Left lobe of liver (tissue), 2 donors: Measurements from ENCODE around the gene NRXN3. TPM values are rescaled to one million over a fixed set of nuclear protein-coding genes. Genes with fewer than 3 reads are reported as not detected.

Experiments used
- ATAC-seq: fragments of 200-7000 bp; cut with Tn5 transposase; one replicate; pipeline ENCODE4 v1.9.1; 2020; ENCODE audit warnings: mild to moderate bottlenecking, moderate library complexity
- DNase-seq: peaks from one replicate; pipeline ENCODE4 v3.0.0-alpha.2; 2020; ENCODE audit warnings: low spot score
- total RNA-seq: library from RNA; stranded (reverse); gene quantifications from one replicate; pipeline ENCODE4 v1.2.1, GENCODE V29; 2021
- donor health status: DM: no; HTN: no; CAD: no; lungs with moderate emphysema.
- donor health status: DM: no; HTN: yes; CAD: no.

The NRXN3 gene
- total RNA-seq, 1 donor from 2014 or later: 0.20 TPM

DNA sequence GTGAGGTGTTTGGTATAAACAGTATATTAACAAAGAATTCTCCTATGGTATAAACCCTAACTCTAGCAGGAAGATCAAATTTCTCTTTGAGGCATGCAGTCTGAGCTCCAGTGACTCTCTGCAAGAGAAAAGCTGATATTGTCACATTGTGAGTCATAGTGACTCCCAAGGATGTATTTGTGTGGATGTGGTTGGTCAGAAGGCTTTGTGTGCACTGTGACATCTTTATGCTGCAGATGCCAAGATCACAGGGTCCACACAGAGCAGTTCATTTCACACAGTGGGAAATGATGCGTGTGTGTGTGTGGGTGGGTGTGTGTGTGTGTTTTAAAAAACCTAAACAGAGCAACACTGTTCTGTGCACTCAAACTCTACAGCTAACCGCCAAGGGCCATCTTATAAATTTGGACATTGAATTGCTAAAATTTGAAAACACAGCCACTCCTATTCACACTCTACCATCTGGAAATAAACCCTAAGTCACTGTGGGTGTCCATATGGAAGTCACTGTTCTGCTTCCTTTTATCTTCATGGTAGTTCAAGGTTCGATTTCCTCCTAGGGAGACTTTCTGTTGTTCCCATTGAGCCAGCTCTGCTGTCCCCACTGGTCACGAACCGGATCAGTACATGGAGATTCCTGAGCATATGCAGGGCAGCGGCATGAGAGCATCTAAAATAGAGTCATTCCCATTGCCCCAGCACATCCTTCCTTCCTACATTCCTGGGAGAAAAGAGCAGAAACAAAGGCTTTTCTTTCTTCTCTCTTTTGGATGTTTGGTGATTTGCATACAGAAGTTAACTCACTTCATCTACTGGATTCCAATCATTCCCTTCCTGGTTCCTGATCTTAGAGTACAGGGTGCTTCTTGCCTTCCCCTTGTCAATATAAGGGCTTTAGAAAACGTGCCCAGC, 1313.6 kb downstream of the NRXN3 start:
- DNase-seq (no peak), ATAC-seq (no peak)

GRCh38 chr14:79487632-79488031, 1317.5 kb downstream of the NRXN3 start:
- no peak for ATAC-seq
- no peak for DNase-seq

DNA sequence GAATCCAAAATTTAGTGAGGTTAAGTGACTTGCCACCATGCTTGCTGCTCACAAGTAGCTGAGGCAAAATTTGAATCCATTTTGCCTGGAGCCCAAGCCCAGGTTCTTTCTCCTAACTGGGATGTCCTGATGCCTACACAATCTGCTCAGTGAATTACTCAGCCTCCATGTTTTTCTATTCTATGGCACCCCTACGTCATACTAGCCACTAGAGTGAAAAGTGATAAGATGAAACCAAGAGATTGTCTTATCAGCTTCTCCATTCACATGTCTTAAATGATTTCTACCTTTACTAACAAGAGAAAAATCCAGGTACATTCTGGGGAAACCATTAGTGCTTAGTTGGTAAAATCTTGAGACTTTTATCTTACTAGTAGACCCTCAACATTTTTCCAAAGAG, 1321.0 kb downstream of the NRXN3 start:
- ATAC-seq (no peak), DNase-seq (no peak)

DNA sequence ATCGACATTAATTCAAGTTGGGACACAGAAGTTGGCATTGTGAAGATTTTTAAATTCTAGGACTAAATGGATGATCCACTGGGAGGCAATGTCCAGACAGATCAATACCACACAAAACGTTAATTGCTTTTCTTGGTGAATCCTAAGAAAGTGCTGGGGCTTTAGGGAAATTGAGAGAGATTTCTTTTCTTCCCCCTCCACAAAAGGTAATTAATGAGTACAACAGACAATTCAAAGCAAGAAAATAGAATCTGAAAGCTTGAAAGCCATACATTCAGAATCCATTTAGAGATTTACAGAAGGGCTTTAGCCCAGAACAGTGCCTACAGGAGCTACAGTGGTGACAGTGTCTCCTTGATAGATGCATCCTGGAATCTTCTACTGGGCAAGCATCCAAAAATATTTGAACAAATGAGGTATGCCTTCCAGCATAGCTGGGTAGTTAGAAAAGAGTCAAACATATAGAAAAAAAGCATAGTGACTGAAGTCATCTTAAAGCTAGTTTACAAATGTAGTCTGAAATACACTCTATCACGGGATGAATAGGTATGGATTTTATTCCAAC, 1323.0 kb downstream of the NRXN3 start:
- no peak for ATAC-seq
- DNase-seq: no peak

DNA sequence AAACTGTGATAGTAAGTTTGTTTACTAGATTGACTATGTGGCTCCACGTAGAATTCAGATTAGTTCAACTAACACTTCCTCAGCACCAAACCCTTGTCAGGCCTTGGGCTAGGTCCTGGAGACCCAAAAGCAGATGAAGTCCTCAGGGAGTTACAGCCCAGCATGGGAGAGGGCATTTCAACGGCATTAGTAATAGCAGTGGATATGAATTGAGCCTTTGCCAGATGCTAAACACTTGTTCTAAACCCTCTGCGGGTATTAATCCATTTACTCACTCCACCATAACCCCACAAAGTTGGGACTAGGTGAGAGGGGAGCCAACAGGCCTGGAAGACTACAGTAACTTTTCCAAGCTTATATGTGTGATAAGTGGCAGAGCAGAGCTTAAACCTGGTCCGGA, 1326.5 kb downstream of the NRXN3 start:
- ATAC-seq (no peak), DNase-seq (no peak)

- DNase-seq (no peak), ATAC-seq (no peak)
These were observed 1330.3 kb downstream of the NRXN3 start for GRCh38 chr14:79500489-79500888.

GRCh38 chr14:79502136-79502750, 1332.1 kb downstream of the NRXN3 start:
- ATAC-seq: no peak
- no peak for DNase-seq

DNA sequence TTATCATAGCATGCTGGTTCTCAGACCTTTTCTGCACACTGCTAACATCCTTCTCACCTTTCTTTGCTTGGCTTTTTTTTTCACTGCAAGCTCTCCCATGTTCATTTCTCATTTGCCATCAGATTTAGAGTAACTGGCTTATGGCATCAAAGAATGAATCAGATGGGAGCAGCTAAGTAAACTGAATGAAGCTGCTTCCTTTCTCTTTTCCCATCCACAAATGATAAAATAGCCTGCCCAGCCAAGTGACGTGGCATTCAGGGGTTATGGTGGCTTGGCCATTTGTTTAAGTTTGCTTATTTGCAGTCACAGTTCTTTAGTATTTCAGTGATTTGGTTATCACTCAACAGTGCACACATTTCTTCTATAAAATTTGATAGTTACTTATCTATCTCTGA, 1332.6 kb downstream of the NRXN3 start:
- DNase-seq: no peak
- no peak for ATAC-seq

DNA sequence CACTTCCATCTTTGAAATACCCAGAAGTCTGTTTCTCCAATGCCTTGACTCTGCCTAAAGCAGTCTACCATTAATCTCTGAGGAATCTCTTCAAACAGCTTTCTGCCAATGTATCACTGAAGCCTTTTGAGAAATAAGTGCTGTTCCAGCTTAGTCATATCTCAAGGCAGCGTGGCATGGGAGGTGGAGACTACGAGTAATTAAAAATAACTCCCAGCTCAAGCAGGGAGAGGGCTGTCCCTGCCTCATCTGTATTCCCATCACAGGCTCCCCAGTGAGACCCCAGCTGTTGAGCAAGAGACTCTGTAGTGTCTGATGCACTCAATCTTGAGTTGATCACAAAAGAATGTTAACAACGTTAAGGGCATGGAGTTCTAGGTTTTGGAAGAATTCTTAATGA, 1340.5 kb downstream of the NRXN3 start:
- ATAC-seq (no peak), DNase-seq (no peak)

GRCh38 chr14:79511146-79511545, 1341.0 kb downstream of the NRXN3 start:
- no peak for ATAC-seq

GRCh38 chr14:79513446-79513845, 1343.3 kb downstream of the NRXN3 start:
- ATAC-seq: no peak
- DNase-seq: no peak

More at GRCh38 chr14:79511146-79511545, 1341.0 kb downstream of the NRXN3 start:
- no peak for DNase-seq

DNA sequence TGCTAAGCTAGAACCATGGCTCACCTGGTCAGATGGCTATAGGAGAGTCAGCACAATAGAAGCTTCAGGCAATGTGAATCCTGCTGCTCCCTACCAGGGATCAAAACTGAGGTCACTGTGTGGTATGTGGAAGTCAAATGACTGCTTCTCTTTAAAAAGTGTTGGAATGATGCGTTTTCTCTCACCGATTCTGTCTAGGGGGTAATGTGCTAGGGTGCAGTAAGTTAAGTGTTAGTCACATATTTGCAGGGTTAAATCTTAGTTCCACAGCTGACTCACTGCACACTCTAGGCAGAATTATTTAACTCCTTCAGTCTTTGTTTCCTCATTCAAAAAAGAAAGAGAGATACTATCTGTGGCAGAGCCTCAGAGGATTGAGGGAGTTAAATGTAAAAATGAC, 1344.5 kb downstream of the NRXN3 start:
- DNase-seq: no peak
- no peak for ATAC-seq

DNA sequence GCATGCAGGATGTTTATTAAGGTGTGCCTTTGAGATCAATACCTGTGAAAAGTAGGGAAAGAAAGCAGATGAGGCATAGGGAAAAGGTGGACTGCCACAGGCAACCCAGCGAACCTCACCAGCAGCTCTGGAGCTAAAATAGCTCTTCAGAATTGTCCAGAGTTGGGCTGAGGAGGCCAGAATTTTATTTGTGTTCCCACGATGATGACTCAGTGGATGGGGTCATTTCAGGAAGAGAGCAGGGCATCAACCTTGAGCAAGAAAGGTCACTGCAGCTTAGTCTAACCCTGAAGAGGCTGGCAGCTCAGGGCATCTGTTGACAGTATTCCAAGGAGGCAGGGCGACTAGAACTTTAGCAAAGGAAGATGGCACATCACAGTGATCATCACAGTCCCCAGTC, 1345.0 kb downstream of the NRXN3 start:
- ATAC-seq (no peak), DNase-seq (no peak)

DNA sequence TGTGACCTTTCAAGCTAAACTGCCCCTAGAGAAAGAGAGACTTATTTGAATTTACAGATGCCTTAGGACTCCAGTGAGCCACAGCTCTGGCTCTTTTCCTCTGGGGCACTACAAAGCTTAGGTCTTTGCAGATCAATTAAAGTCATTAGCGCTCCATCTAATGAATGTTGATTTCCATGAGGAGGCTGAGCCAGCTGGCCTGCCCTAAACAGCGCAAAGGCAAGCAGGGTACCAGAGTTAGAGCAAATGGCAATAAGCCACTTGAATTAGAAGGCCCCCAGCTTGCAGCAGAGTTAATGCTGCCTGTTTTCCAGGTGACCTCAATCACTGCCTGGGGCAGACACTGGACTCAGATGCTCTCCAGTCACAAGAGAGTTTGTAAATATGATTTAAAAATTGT, 1345.8 kb downstream of the NRXN3 start:
- ATAC-seq (no peak), DNase-seq (no peak)

- no peak for ATAC-seq
- DNase-seq: no peak
These were observed 1355.2 kb downstream of the NRXN3 start for GRCh38 chr14:79525416-79525815.

DNA sequence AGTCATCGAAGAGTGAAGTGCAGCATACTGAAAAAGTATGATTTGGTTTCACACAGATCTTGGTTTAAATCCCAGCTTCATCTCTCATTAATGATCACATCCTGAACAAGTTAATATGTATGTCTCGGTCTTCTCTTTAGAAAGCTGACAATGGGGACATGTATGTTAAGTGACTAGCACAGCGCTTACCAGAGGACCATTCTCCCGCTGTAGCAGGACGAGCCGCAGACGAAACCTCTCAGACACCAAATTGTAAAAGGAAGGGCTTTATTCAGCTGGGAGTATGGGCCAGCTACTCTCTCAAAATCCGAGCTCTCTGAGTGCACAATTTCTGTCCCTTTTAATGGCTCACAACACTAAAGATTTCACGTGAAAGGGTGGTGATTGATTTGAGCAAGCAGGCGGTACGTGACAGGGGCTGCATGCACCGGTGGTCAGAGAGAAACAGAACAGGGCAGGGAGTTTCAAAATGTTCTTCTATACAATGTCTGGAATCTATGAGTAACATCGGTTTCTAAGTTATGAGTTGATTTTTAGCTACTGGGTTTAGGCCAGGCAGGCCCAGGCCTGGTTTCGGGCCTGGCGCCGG, 1358.7 kb downstream of the NRXN3 start:
- DNase-seq: no peak
- ATAC-seq: no peak

- ATAC-seq (no peak), DNase-seq (no peak)
These were observed 1360.4 kb downstream of the NRXN3 start for GRCh38 chr14:79530555-79530954.

DNA sequence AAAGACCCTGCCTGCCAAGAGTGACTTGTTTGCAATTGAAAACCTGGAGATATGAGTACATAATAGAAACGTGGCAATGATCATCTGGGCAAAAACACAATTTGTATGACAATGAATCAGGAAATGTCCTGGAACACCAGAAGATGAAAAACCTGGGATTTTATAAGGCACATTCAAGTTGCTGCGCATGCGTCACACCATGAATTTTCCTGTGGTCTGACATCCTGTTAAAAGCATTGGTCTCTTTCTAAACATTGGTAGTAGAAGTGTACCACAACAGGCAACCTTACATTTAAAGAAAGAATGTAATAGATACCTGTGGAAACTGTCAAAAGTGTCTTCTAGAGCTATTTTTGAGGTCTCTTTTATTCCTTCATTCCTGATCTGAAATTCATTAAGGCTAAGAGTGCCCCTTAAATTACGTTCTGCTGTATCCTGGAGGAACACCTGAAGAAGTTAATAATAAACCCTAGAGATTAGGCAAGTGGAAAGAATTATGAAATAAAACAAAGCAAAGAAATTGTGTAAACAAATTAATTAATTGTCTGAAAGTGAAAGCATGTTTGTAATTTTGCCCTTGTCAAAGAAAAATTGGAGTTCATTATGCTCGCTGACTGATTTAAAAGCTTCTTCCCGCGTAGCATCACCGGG, 1364.7 kb downstream of the NRXN3 start:
- ATAC-seq (no peak), DNase-seq (no peak)

- DNase-seq: no peak
- no peak for ATAC-seq
These were observed 1370.2 kb downstream of the NRXN3 start for GRCh38 chr14:79540394-79540793.

DNA sequence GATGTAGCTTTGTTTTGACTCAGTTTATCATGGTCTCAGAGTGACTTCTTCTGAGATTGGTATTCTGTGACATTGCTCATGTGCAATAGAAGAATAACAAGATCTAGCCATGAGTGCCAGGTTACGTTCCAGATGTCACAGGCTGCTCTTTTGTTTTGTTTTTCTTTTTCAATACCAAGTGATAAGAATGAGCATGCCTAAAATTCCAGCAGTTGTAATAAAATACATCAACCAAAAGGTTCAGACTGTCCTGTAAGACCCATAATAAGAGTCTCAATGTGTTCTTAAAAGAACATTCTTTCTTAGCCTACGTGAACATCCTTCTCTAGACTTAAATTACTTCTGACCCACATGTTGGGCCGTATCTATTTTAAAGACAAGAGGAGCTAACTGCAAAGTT, 1371.9 kb downstream of the NRXN3 start:
- ATAC-seq (no peak), DNase-seq (no peak)

DNA sequence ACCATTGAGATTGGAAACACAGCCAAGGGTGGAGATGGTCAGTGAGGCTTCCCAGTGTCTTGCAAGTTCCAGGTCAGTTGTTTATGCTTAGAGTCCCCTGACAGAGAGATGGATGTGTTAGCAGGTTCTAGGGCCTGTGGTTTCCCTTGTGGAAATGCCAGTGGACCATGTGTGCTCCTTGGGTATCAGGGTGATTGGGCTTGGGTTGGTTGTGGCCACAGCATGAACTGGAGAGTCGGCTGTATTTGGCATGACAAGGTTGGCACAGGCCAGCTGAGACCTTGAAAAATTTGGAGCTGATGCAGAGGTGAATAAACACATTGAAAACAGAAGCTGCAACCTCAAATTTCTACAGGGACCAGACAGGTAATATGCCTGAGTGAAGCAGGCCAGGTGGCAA, 1373.2 kb downstream of the NRXN3 start:
- DNase-seq (no peak), ATAC-seq (no peak)
